Right renal cortex interstitium (tissue), 3 donors: Measurements from ENCODE around the gene FBXO21. TPM values are rescaled to one million over a fixed set of nuclear protein-coding genes. Genes with fewer than 3 reads are reported as not detected.

Experiments
- polyA plus RNA-seq, 3 donors: library from polyadenylated mRNA; unstranded; fragments of 120-200 nt; gene quantifications; one replicate each; pipeline ENCODE4 v1.2.1, GENCODE V29; 2013; ENCODE audit not compliant: insufficient read length in 3 of 3

FBXO21 gene
- polyA plus RNA-seq, 3 donors, result 60.4 to 62.6 (median 60.4) TPM

Other genes with a start within 250 kb of the FBXO21 start
- gene TESC, start 91.1 kb downstream of the FBXO21 start, polyA plus RNA-seq, result 10 to 100 TPM in 2 of 3 donors, 1 to 10 TPM in 1; 9.1 to 10.9 (median 10.4) TPM
- gene NOS1, start 171.2 kb upstream of the FBXO21 start, polyA plus RNA-seq, result under 1 TPM; 0.68 to 0.86 (median 0.71) TPM